ENCODE measurements around the gene PMVK. TPM values are rescaled to one million over a fixed set of nuclear protein-coding genes. Genes with fewer than 3 reads are reported as not detected.

The PMVK gene
- total RNA-seq, 1 experiment from 2014 or later: 10.4 TPM

- in situ Hi-C loops (cut with HindIII; ENCODE audit: low pct_unique_long_range_greater_than_20kb, low sequenced_read_pairs): no loop called here
- DNase-seq (ENCODE audit: low read depth, low spot score): no peak
Measured at GRCh38 chr1:154969860-154970452, 33.4 kb upstream of the PMVK start.

- in situ Hi-C loops (cut with HindIII; ENCODE audit: low pct_unique_long_range_greater_than_20kb, low sequenced_read_pairs): no loop called here
- no peak for DNase-seq (ENCODE audit: low read depth, low spot score)
Measured at GRCh38 chr1:154969246-154969645, 32.7 kb upstream of the PMVK start.

GRCh38 chr1:154968731-154969130 is 32.2 kb upstream of the PMVK start:
- in situ Hi-C loops (cut with HindIII; ENCODE audit: low pct_unique_long_range_greater_than_20kb, low sequenced_read_pairs): no loop called here
- no peak for DNase-seq (ENCODE audit: low read depth, low spot score)

- in situ Hi-C loops (cut with HindIII; ENCODE audit: low pct_unique_long_range_greater_than_20kb, low sequenced_read_pairs): no loop called here
- no peak for DNase-seq (ENCODE audit: low read depth, low spot score)
Measured at GRCh38 chr1:154967331-154967950, 30.9 kb upstream of the PMVK start.

GRCh38 chr1:154966111-154966510 is 29.6 kb upstream of the PMVK start:
- in situ Hi-C loops (cut with HindIII; ENCODE audit: low pct_unique_long_range_greater_than_20kb, low sequenced_read_pairs): no loop called here
- no peak for DNase-seq (ENCODE audit: low read depth, low spot score)

GRCh38 chr1:154964359-154964758 is 27.8 kb upstream of the PMVK start:
- no peak for DNase-seq (ENCODE audit: low read depth, low spot score)
- in situ Hi-C loops (cut with HindIII; ENCODE audit: low pct_unique_long_range_greater_than_20kb, low sequenced_read_pairs): no loop called here

GRCh38 chr1:154963643-154964042 is 27.1 kb upstream of the PMVK start:
- in situ Hi-C loops (cut with HindIII; ENCODE audit: low pct_unique_long_range_greater_than_20kb, low sequenced_read_pairs): no loop called here
- DNase-seq (ENCODE audit: low read depth, low spot score): no peak

- DNase-seq (ENCODE audit: low read depth, low spot score): no peak
- in situ Hi-C loops (cut with HindIII; ENCODE audit: low pct_unique_long_range_greater_than_20kb, low sequenced_read_pairs): no loop called here
Measured at GRCh38 chr1:154962795-154963330, 26.3 kb upstream of the PMVK start.

GRCh38 chr1:154962156-154962749 is 25.7 kb upstream of the PMVK start:
- in situ Hi-C loops (cut with HindIII; ENCODE audit: low pct_unique_long_range_greater_than_20kb, low sequenced_read_pairs): no loop called here
- DNase-seq (ENCODE audit: low read depth, low spot score): no peak

GRCh38 chr1:154961207-154962155 is 25.0 kb upstream of the PMVK start, which contains the start of gene PYGO2:
Gene PYGO2, minus strand, starts transcription at chr1:154961782. Its CDS starts 206 bp downstream, at chr1:154961576.
- peak; percentile 72 for DNase-seq (ENCODE audit: low read depth, low spot score)
- in situ Hi-C loops (cut with HindIII; ENCODE audit: low pct_unique_long_range_greater_than_20kb, low sequenced_read_pairs): no loop called here

- no peak for DNase-seq (ENCODE audit: low read depth, low spot score)
- in situ Hi-C loops (cut with HindIII; ENCODE audit: low pct_unique_long_range_greater_than_20kb, low sequenced_read_pairs): no loop called here
Measured at GRCh38 chr1:154960446-154961136, 24.1 kb upstream of the PMVK start.

GRCh38 chr1:154959426-154959780 is 22.9 kb upstream of the PMVK start:
- in situ Hi-C loops (cut with HindIII; ENCODE audit: low pct_unique_long_range_greater_than_20kb, low sequenced_read_pairs): no loop called here
- DNase-seq (ENCODE audit: low read depth, low spot score): no peak

GRCh38 chr1:154958681-154959425 is 22.3 kb upstream of the PMVK start:
- in situ Hi-C loops (cut with HindIII; ENCODE audit: low pct_unique_long_range_greater_than_20kb, low sequenced_read_pairs): no loop called here
- DNase-seq (ENCODE audit: low read depth, low spot score): no peak

GRCh38 chr1:154958036-154958435 is 21.5 kb upstream of the PMVK start:
- DNase-seq (ENCODE audit: low read depth, low spot score): no peak
- in situ Hi-C loops (cut with HindIII; ENCODE audit: low pct_unique_long_range_greater_than_20kb, low sequenced_read_pairs): no loop called here

- DNase-seq (ENCODE audit: low read depth, low spot score): no peak
- in situ Hi-C loops (cut with HindIII; ENCODE audit: low pct_unique_long_range_greater_than_20kb, low sequenced_read_pairs): no loop called here
Measured at GRCh38 chr1:154957091-154957657, 20.7 kb upstream of the PMVK start.

GRCh38 chr1:154956544-154956941 is 20.0 kb upstream of the PMVK start:
- no peak for DNase-seq (ENCODE audit: low read depth, low spot score)
- in situ Hi-C loops (cut with HindIII; ENCODE audit: low pct_unique_long_range_greater_than_20kb, low sequenced_read_pairs): no loop called here

All from SK-MEL-5 (cell line).